Iris pigment epithelial cell (primary cell): Measurements from ENCODE around the gene HSD17B10.
"Not testable (repeated sequence)": the region's sequence is repeated elsewhere in the genome, so short reads cannot be mapped to it uniquely, and the experiment has no call there.

Experiments
- DNase-seq: peaks from one replicate; pipeline ENCODE4 v3.0.0-alpha.2; 2011; ENCODE audit warnings: low read depth

Gene HSD17B10

DNA sequence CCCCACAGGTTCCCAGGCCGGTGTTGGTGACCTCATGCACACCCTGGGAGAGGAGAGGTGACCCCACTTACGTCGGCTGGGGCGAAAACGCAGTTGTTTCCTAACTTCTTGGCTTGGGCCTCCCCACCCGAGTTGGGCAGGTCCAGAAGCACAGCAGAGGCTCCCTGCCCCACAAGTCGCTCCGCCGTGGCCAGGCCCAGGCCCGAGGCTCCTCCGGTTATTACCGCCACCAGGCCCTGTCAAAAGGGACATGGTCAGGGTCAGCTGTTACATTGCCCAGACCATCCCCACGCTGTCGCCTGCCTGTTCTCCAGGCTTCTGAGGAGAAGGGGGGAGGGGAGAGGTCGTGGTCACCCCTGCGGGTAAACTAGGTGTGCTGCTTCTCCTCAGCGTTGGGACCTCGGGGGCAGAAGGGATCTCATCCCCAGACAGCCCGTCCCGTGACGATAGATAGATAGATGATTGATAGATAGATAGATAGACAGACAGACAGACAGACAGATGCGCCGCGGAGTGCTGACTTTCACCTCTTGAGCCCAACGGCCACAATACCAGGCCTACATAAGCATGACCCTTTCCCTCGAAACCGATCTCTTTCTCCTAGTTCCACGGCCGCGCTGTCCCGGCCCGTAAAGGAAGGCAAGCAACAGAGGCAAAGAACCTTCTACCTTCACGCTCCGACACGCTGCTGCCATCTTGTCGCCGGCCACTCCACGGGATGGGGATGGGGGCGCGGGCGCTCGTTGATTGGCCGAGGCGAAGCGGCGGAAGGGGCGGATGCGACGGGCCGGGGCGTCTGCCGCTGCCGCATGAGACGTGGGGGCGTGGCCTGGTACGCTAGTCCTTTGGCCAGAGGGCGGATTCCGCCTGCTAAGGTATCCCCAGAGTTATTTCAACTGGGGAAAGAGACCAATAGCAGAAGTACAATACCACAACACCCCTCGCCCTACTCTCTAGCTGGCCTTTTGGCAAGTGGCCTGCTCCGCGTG is at the start of gene HSD17B10:
Gene HSD17B10, minus strand, starts transcription at position 720 of the 989 bp plus-strand sequence. Its CDS starts 25 bp downstream, at position 695.
- peak; percentile 80 for DNase-seq

DNA sequence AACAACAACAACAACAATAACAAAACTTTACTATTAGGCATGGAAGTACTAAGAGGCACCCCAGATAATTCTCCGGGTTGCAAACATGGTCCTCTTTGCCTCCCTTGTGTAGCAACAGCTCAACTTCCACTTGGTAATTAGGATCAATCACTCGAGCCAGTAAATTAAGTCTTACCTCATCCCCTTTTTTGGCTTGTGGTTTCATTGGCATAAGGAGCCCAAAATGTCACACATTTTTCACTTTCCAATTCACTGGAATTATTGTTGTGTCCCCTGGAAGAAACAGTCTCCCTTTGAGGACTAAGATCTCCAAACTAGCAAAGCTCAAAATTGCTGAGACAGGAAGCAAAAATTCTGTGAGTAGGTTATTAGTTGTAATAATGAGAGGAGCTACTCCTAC is 49.2 kb upstream of the HSD17B10 start:
- no peak for DNase-seq

DNA sequence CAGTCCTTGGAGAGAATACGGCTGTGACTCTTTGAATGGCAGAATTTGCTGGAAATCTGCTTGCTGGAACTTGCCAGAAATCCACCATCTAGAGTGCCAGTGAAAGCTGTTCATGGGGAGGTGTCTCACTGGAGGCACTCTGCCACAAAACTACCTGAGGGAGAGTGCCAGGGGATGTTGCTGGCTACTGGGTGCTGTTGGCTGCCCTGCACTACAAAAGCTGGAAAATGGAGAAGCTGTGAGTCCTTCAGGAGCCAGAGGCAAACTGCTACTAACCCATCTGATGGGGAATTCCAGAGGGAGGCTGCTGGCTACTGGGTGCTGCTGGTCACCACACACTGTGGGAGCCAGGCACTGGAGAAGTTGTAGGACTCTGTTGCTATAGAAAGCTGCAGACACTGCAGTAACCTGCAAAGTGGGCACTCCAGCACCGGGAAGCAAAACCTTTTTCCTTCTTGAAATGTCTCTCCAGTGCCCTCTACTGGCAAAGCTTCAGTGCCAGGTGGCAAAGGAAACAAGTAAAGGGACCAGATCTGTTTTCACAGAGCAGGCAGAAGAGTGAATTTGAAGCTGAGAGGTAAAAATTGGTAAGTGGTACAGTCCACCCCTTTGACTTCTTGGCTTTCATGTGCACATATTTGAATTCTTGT is 47.8 kb upstream of the HSD17B10 start:
- DNase-seq = peak; percentile 74

DNA sequence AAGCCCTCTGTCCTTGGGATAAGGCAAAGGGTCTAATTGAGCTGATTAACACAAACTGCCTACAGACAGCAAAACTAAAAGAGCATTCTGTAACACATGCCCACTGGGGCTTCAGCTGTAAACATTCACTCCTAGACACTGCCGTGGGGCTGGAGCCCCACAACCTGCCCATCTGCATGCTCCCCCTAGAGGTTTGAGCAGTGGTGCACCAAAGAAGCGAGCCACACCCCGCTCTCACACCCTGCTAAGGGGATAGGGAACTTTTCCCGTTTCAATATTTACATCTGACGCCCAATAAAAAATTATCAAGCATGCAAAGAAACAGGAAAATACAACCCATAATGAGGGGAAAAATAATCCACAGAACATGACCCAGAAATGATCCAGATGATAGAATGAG is 46.9 kb upstream of the HSD17B10 start:
- no peak for DNase-seq

DNA sequence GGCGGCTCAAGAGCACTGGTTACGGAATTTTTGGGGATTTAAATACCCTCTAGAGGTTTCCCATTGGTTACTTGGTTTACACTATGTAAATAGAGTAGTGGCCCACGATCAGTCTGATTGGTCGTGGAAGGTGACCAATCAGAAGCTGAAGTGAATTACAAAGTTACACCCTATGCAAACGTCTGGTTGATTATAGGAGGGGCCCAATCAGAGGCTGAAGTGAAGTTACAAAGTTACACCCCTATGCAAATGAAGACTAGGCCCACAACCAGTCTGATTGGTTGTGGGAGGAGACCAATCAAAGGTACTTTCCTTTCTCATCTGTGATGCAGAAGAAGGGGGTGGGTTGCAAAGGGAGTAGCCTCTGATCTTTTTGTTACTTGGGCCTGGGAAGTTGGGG is 45.1 kb upstream of the HSD17B10 start:
- peak; percentile 50 for DNase-seq

DNA sequence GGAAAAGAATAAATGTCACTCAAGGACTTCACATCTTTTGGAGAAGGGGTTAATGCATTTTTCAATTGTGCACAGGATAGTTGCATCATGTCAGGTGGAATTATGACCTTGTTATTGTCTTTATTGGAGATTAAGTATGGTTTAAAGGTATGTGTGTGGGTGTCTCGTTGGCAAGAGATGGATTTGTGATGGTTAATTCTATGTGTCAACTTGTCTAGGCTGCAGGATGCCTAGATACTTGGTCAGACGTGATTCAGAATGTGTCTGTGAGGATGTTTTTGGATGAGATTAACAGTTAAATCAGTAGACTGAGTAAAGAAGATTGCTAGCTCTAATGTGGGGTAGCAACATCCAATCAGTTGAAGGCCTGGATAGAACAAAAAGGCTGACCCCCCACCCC is 42.2 kb upstream of the HSD17B10 start:
- DNase-seq = peak; percentile 90

DNA sequence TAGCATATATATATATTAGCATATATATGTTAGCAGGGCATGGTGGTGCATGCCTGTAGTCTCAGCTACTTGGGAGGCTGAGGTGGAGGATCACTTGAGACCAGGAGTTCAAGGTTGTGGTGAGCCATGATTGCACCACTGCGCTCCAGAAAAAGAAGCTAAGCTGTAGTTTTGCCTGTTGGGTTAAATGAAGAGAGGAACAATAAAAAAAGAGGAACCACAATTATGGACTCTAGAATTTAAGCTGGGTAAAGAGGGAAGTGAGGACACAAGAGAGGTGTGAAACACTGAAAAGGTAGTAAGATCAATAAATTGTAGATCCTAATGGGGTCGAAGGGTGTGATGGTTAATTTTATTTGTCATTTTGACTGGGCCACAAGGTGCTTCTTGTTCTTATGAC is 40.5 kb upstream of the HSD17B10 start:
- DNase-seq = no peak

DNA sequence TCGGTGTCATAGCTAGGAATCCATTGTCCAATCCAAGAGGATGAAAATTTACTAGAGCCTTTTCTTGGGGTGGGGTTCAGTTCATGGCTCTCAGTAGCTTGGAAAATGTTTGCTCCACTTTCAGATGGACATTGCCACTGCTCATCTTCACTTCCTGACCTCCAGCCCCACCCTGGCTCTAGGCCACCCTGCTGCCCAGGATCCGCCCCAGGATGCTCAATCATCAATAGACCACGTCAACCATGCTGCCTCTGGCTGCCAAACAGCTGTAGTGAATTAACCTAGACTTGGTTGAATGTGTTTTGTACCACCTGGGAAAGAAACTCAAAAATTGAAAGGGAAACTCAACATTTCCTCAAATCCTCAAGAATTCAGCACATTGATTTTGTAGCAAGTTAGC is 37.2 kb upstream of the HSD17B10 start:
- DNase-seq = no peak

DNA sequence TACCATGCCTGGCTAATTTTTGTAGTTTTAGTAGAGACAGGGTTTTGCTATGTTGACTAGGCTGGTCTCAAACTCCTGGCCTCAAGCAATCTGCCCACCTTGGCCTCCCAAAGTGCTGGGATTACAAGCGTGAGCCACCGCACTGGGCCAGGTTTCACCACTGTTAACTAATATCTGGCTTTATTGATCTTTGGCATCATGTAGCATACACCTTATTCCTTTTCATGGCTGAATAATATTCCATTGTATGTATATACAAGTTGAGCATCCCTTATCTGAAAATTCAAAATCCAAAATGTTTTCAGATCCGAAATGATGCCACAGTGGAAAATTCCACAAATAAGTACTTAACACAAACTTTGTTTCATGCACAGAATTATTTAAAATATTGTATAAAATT is 34.5 kb upstream of the HSD17B10 start:
- DNase-seq = not testable (repeated sequence)

DNA sequence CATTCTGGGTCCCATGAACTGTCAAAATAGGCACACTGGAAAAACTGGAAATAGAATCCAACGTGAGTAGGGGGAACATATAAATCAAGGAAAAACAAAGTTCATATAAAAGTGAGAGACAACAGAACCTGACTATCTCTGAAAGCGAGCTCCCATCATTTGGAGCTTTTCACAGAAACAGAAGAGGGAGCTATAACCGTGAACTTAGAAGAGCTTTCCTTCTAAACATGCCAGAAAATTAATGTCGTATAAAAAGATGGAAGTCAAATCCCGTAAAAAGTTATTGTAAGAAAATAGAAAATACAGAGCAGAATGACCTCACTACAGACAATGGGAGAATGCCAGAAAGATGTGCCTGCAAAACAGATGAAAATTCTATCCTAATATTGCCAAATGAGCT is 23.9 kb upstream of the HSD17B10 start:
- DNase-seq = peak; percentile 48

DNA sequence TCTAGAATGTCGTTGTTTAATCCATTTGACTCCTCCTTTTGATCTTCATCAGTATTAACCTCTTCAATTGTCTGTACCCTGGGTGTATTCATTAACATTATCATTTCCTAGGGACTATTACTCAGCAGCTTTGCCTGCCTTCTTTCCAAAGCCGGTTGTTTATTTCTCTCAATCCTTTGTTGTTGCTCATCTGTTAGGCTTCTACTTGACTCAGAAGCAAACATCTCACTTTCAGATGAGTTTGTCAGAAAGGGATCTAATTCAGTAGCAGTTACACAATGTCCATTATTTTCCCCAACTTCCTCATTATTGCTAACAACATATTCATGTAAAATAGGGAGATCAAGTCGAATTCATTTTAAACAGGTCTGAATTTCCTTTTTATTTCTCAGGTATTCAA is 22.1 kb upstream of the HSD17B10 start:
- DNase-seq = peak; percentile 86

DNA sequence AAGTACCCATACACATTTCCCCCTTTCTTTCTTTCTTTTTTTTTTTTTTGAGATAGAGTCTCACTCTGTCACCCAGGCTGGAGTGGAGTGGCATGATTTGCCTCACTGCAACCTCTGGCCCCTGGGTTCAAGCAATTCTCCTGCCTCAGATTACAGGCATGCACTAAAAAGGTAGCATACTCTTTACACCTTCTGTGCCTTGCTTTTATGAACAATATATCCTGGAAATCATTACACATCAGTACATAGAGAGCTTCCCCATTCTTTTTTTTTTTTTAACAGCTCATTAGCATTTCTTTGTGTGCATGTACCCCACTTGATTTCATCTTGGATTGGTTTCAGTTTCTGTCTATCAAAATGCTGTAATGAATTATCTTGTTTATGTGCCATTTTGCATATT is 18.6 kb upstream of the HSD17B10 start:
- no peak for DNase-seq

DNA sequence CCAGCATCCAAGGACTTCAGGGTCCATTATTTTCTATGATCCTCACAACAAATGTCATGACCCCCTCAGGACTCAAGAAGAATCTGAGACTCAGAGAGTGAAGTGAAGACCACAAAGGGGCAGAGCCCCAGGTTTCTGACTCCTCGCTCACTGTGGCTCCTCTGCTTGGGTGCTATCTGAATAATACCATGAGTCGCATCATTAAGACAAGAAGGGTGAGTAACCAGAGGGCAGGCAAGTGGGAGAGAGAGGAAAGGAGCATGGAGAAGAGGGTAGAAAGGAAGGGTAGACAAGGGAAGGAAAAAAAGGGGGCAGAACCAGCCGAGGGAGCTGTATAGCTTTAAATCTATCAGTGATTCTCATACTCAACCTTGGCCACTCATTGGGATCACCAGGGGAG is 15.5 kb upstream of the HSD17B10 start:
- DNase-seq = no peak

DNA sequence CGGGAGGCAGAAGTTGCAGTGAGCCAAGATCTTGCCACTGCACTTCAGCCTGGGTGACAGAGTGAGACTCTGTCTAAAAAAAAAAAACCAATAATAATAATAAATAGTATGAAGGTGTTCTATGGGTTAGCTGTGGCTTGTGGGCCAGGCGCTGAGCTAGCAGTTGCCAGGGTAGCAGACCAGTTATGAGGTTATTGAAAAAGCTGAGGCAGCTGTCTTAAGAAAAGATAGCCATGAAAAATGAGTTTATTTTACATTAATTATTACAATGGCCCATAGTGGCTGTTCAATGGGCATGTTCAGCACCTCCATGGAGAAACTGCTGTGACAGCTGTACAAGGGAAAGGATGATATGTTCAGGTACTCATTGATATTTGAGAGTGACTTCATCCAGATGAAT is 13.3 kb upstream of the HSD17B10 start:
- no peak for DNase-seq

DNA sequence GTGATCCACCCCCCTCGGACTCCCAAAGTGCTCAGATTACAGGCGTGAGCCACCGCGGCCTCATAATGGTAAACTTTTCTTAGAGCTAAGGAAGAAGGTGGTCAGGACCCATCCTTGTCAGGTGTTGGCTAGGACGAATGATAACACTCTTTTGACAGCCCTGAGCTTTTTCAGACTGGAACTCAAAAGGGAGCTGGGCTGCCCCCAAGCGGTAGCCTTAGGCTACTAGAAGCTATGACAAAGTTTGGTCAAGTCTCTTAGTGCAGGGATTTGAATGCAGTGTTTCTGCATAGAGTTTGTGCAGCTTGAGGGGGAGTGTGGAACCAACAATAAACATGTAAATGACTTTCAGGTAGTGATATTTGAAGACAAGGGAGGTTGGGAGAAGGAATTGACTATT is 11.8 kb upstream of the HSD17B10 start:
- DNase-seq = peak; percentile 51

DNA sequence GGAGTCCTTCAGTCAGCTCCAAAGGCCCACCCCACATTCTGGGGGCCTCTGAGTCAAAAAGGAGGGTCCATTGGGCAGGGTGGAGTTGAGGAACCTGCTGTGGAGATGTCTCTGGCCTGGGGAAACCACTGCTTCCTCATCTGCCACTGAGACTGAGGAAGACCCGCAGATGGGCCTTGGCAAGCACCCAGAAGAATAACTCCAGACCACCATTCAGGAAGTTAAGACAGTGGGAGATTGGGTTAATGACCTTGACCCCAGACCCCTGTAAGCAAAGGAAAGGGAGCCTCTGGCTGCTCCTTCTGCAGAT is 8.1 kb upstream of the HSD17B10 start:
- DNase-seq = no peak

DNA sequence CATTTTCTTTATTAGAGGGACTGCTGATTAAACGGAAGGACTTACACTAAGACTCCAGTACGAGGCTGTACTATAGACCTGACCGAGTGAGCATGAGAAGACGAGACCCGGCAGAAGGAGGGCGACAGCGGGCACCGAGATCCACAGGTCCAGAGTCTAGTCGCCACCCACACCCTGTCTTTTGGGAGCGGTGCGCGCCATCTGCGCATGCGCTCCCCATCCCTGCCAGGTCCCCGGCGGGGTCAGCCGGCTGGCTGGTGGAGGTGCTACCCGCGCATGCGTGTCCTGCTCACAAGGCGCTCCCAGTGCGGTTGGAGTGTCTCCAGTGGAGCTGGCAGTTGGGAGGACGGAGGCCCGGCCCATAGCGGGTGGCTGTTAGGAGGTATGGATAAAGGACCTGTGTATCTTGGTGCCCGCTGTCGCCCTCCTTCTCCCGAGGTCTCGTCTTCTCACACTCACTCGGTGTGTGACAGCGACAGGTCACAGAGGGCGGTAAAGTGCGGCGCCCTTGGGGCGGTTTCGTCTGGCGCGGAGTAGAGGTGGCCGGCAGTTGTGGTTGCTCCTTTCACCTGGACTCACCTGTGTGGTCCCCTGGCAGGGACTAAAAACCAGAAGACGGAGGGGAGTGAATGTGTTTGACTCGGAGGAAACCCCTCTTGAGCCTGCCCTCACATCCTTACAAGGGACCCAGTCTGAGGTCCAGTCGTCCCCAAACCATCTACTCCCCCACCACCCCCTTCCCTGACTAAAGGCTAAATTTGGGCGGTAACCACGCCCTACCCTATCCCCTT is 7.6 kb upstream of the HSD17B10 start:
- DNase-seq = peak; percentile 46

DNA sequence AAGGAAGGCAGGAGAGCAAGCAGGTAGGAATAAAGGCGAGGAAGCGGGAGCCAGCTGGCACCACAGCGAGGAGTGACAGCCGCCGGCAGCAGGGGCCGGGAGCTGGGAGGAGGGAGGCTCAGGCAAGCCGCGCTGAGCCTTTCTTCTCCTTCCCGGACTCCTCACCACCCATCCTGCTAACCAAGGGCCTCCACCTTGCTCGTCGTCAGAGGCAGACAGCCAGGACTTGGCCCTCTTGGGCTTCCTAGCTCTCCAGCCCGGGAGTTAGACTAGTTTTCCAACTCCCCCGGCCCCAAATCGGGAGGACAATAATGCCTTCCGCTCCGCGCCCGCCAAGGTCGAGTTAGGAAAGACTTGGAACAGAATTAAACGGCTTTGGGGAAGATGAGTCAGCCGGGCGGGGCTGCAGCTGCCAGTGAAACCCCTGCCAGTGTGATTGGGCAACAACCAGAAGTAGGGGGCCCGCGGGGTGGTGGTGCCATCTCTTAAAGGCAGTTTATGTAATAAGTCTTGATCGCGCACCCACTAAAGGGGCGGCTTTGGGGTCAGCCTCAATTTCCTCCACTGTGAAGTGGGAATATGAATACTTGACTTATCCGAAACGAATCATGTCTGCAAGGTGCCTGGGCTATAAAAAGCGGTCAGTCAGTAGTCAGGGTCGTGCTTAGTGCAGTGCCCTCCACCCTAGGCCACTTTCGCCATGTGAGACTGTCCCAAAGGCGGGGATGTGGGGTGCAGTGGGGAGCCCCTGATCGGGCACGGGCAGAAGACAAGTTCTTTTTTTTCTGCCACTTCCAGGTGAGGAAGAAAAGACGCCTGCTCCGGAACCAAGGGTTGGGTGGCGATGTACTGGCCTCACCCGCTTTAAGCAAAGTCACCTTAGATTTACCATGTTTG is 6.7 kb upstream of the HSD17B10 start:
- DNase-seq = peak; percentile 61

DNA sequence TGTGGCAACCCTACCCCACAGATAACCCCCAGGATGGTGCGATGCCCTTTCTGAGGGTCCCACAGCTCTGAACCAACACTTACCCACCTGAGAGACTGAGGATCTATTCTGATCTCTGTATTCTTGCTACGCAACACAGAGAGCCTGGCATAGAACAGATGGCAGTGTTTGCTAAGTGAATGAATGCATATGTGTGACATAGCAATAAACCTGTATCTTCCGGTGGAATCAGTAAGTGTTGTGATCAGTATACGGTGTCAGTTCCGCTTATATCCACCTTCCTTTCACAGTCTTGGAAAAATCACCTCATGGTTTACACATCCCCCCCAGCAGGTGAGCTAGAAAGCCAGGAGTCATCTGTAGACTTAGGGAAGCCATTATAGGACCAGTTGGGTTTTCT is 5.9 kb upstream of the HSD17B10 start:
- DNase-seq = no peak

DNA sequence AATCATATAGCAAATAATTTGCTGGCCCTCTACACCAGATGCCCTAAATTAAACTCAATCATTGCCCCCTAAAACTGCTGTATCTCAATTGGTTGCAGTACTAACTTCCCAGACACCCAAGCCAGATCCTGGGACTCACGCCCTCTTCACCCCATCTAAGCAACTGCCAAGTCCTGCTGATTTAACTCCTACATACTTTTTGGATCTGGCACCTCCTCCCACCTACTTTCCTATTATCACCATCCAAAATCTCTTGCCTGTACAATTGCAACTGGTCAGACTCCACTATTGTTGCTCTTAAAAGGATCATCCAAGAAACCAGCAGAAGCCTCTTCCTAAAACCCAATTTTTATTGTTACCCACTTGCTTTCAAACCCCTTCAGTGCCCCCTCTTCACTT is 4.7 kb upstream of the HSD17B10 start:
- DNase-seq = no peak

DNA sequence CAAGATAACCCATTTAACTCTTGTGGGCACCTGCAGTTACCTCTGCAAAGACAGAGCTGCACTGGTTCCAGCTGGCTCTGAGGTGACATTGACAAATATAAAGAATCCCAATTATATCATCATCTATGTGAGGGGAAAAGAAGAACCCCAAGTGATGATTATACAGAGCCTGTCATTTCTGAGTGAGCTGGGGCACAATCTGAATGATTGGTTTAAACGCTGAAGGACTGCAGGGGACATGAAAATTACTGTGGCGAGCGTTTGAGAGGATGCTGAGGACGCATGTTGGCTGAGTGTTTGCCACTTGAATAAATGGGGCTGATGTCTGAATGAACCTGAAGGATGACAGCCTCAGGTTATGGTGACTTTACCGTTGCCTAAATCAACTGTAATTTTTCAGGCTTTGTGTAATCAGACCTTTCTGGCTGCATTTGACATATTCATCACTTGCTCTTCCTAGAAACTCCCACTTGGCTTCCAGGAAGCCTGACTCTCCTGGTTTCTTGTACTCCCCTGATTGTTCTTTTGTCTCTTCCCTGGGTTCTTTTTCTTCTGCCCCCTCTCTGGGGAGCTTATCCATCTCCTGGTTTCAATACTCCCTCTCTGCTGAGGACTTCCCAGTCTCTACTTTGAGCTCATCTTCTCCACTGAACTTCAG is 4.1 kb upstream of the HSD17B10 start:
- DNase-seq = no peak
